Occipital lobe (tissue), 3 donors: ENCODE results near the gene CCDC117. TPM values are rescaled to one million over a fixed set of nuclear protein-coding genes. Genes with fewer than 3 reads are reported as not detected.

Source experiments
- DNase-seq: peaks from one replicate; lab custom pipeline; 2025; lab: John Stamatoyannopoulos, UW
- small RNA-seq: library from RNA; depleted of rRNA; stranded (forward); fragments of <200 nt; gene quantifications from one replicate; pipeline ENCODE3, GENCODE V24; 2014
- total RNA-seq: library from RNA; depleted of rRNA; stranded (reverse); fragments of >200 nt; gene quantifications from one replicate; pipeline ENCODE4 v1.2.3, GENCODE V29; 2014

The CCDC117 gene
- total RNA-seq, 1 donor from 2014 or later: 28.9 TPM

- DNase-seq: no peak
Measured at GRCh38 chr22:28826921-28827320, 54.4 kb downstream of the CCDC117 start.

GRCh38 chr22:28829358-28830181, 57.1 kb downstream of the CCDC117 start:
- peak; percentile 47 for DNase-seq

- no peak for DNase-seq
Measured at GRCh38 chr22:28830441-28830840, 57.9 kb downstream of the CCDC117 start.

GRCh38 chr22:28831140-28832072, 58.9 kb downstream of the CCDC117 start:
- DNase-seq: no peak

- DNase-seq: no peak
Measured at GRCh38 chr22:28832731-28833130, 60.2 kb downstream of the CCDC117 start.

GRCh38 chr22:28833276-28833923, 60.9 kb downstream of the CCDC117 start:
- no peak for DNase-seq

- no peak for DNase-seq
Measured at GRCh38 chr22:28835630-28836189, 63.2 kb downstream of the CCDC117 start.

- DNase-seq: no peak
Measured at GRCh38 chr22:28837640-28838039, 65.1 kb downstream of the CCDC117 start.

Small RNA genes within 50 kb of the gene (small RNA-seq; reads per million reads assigned to genes)
- gene Z93930.1: not detected

Other genes with a start within 250 kb of the CCDC117 start
- gene TTC28, start 92.9 kb upstream of the CCDC117 start, total RNA-seq: 157 TPM
- gene CHEK2, start 30.9 kb upstream of the CCDC117 start, total RNA-seq: 3.0 TPM
- 5.0 TPM for gene HSCB, start 30.7 kb upstream of the CCDC117 start, total RNA-seq
- gene XBP1, start 27.9 kb downstream of the CCDC117 start, total RNA-seq: 41.3 TPM
- 8.1 TPM for gene ZNRF3, start 110.9 kb downstream of the CCDC117 start, total RNA-seq